Nephron progenitor cell (in vitro differentiated cells): ENCODE measurements around the gene ANO10.

Source experiments
- DNase-seq: peaks from one replicate; pipeline ENCODE4 v3.0.0; 2021
- H3K27ac Mint-ChIP-seq: 2 replicates; pipeline ENCODE4 v1.8.0; 2021; ENCODE audit warnings: mild to moderate bottlenecking, moderate library complexity, mixed read lengths
- H3K27me3 Mint-ChIP-seq: 2 replicates; pipeline ENCODE4 v1.8.0; 2021; ENCODE audit warnings: mild to moderate bottlenecking, low read depth, mixed read lengths; ENCODE audit not compliant: poor library complexity
- H3K36me3 Mint-ChIP-seq: 2 replicates; pipeline ENCODE4 v1.8.0; 2021; ENCODE audit warnings: low read depth, mixed read lengths
- H3K4me1 Mint-ChIP-seq: 2 replicates; pipeline ENCODE4 v1.8.0; 2021; ENCODE audit warnings: mixed read lengths
- H3K4me3 Mint-ChIP-seq: 2 replicates; pipeline ENCODE4 v1.8.0; 2021; ENCODE audit warnings: mild to moderate bottlenecking, moderate library complexity, mixed read lengths
- H3K9me3 Mint-ChIP-seq: 2 replicates; pipeline ENCODE4 v1.8.0; 2021; ENCODE audit warnings: mild to moderate bottlenecking, moderate library complexity, mixed read lengths
- CTCF ChIP-seq: fragments of 200-600 bp; sonication (generic); IDR thresholded peaks from 2 replicates; pipeline ENCODE4 v1.5.0; 2021; ENCODE audit warnings: antibody characterized with exemption

Gene ANO10

GRCh38 chr3:43435706-43436105 lies 186.1 kb downstream of the ANO10 start:
- H3K36me3 Mint-ChIP-seq = peaks cover 42% of the 10 kb centered on the region
- no peak for DNase-seq
- H3K4me1 Mint-ChIP-seq = no peaks in the 10 kb centered on the region
- peaks cover 20% of the 10 kb centered on the region for H3K9me3 Mint-ChIP-seq
- no peak overlapping the region for H3K4me3 Mint-ChIP-seq
- H3K27me3 Mint-ChIP-seq = no peaks in the 10 kb centered on the region
- no peak for TF ChIP-seq CTCF
- H3K27ac Mint-ChIP-seq = no peak overlapping the region

GRCh38 chr3:43434431-43434830 lies 187.4 kb downstream of the ANO10 start:
- TF ChIP-seq CTCF = no peak
- DNase-seq = no peak
- Mint-ChIP-seq H3K36me3 (peaks cover 29% of the 10 kb centered on the region), H3K4me3 (no peak overlapping the region), H3K9me3 (peaks cover 10% of the 10 kb centered on the region), H3K27ac (no peak overlapping the region), H3K4me1 (no peaks in the 10 kb centered on the region), H3K27me3 (no peaks in the 10 kb centered on the region)

GRCh38 chr3:43432462-43432861 lies 189.3 kb downstream of the ANO10 start:
- H3K36me3 Mint-ChIP-seq = peaks cover 16% of the 10 kb centered on the region
- DNase-seq = no peak
- H3K27me3 Mint-ChIP-seq = no peaks in the 10 kb centered on the region
- no peak overlapping the region for H3K27ac Mint-ChIP-seq
- no peaks in the 10 kb centered on the region for H3K9me3 Mint-ChIP-seq
- H3K4me1 Mint-ChIP-seq = no peaks in the 10 kb centered on the region
- TF ChIP-seq CTCF = no peak
- H3K4me3 Mint-ChIP-seq = no peak overlapping the region

GRCh38 chr3:43426388-43426787 lies 195.4 kb downstream of the ANO10 start:
- Mint-ChIP-seq H3K27ac (no peak overlapping the region), H3K4me3 (no peak overlapping the region), H3K36me3 (peaks cover 33% of the 10 kb centered on the region), H3K4me1 (no peaks in the 10 kb centered on the region), H3K27me3 (no peaks in the 10 kb centered on the region), H3K9me3 (peaks cover 12% of the 10 kb centered on the region)
- no peak for DNase-seq
- no peak for TF ChIP-seq CTCF

- Mint-ChIP-seq H3K4me3 (no peak overlapping the region), H3K36me3 (peaks cover 28% of the 10 kb centered on the region), H3K4me1 (no peaks in the 10 kb centered on the region), H3K27ac (no peak overlapping the region), H3K27me3 (no peaks in the 10 kb centered on the region), H3K9me3 (peaks cover 12% of the 10 kb centered on the region)
- DNase-seq = no peak
- TF ChIP-seq CTCF = no peak
These were observed 196.0 kb downstream of the ANO10 start for GRCh38 chr3:43425829-43426228.

- Mint-ChIP-seq H3K4me3 (no peak overlapping the region), H3K27ac (no peak overlapping the region), H3K4me1 (peaks cover 4% of the 10 kb centered on the region), H3K36me3 (peaks cover 34% of the 10 kb centered on the region), H3K9me3 (peaks cover 12% of the 10 kb centered on the region), H3K27me3 (no peaks in the 10 kb centered on the region)
- DNase-seq = no peak
- TF ChIP-seq CTCF = no peak
These were observed 198.2 kb downstream of the ANO10 start for GRCh38 chr3:43423639-43424038.
